Adipose tissue (tissue), 3 donors: ENCODE data around the gene SLC24A3. TPM values are rescaled to one million over a fixed set of nuclear protein-coding genes. Genes with fewer than 3 reads are reported as not detected.
"Not testable (repeated sequence)": the region's sequence is repeated elsewhere in the genome, so short reads cannot be mapped to it uniquely, and the experiment has no call there.

Source experiments
- H3K27ac ChIP-seq: one replicate; pipeline ENCODE4 v1.5.1; 2013; ENCODE audit warnings: low read depth, low read length
- WGBS, 3 donors: extraction: QIAGEN DNeasy Blood & Tissue Kit; methylation state at CpG; one replicate each; pipeline ENCODE4 v1.1.7; 2013; 5-methylcytosine and 5-hydroxymethylcytosine counted together
- polyA plus RNA-seq, 3 donors: library from polyadenylated mRNA; stranded (reverse); fragments of 200-250 nt; gene quantifications; one replicate each; pipeline ENCODE4 v1.2.3, GENCODE V29; 2013
- donor health status: healthy with polysubstance abuse.
- donor health status: Bipolar disorder and iron deficiency.
- donor health status: healthy.

The SLC24A3 gene
- polyA plus RNA-seq, 3 donors: 0.86 to 11.5 (median 6.5) TPM

DNA sequence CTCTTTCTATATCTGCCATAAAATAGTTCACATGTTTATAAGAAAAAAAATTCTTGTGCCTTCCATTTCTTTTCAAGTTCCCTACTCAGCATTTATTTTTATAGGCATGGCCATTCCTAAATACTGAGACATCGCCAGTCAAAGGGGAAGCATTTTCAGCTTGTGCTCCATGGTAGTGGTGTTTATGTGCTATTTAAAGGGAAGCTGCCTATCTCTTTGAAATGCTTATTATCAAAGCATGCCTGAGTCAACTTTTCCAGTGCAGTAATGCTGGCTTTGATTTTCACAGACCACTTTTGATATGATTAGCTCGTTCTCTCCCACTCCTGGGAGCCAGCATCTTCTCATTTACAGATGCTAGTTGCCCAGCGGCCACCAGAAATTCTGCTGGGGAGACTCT lies 421.5 kb downstream of the SLC24A3 start:
- no peak overlapping the region for H3K27ac ChIP-seq
- 69 to 75% (median 73%) methylated on average over 3 of the region's 3 CpGs for WGBS, 3 donors

DNA sequence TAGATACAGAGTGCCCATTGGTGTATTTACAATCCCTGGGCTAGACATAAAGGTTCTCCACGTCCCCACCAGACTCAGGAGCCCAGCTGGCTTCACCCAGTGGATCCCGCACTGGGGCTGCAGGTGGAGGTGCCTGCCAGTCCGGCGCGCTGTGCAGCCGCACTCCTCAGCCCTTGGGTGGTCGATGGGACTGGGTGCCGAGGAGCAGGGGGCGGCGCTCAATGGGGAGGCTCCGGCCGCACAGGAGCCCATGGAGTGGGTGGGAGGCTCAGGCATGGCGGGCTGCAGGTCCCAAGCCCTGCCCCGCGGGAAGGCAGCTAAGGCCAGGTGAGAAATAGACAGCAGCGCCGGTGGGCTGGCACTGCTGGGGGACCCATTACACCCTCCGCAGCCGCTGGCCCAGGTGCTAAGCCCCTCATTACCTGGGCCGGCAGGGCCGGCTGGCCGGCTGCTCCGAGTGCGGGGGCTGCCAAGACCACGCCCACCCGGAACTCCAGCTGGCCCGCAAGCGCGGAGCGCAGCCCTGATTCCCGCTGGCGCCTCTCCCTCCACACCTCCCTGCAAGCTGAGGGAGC lies 427.1 kb downstream of the SLC24A3 start:
- not testable (repeated sequence) for H3K27ac ChIP-seq
- 95 to 97% (median 97%) methylated on average over 30 to 32 of the region's 32 CpGs for WGBS, 3 donors

DNA sequence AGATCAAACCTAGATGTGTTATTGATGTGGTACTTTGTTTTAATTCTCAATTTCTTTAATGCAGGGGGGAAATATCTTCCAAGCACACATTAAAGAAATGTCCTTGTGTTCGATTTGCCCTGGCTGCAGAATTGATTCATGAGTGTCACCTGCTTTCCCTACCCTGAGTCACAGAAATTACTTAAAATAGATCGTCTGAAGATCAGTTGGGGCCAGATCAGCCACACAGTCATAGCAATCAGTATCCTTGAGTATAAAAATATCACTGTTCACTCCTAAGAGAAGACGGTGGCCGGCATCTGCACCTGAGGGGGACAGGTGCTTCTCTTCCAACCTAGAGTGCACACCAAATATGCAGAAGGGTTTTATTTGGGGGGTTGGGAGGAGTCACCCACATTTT lies 430.4 kb downstream of the SLC24A3 start:
- WGBS, 3 donors: 44 to 88% (median 85%) methylated on average over 4 of the region's 4 CpGs
- H3K27ac ChIP-seq: no peak overlapping the region

DNA sequence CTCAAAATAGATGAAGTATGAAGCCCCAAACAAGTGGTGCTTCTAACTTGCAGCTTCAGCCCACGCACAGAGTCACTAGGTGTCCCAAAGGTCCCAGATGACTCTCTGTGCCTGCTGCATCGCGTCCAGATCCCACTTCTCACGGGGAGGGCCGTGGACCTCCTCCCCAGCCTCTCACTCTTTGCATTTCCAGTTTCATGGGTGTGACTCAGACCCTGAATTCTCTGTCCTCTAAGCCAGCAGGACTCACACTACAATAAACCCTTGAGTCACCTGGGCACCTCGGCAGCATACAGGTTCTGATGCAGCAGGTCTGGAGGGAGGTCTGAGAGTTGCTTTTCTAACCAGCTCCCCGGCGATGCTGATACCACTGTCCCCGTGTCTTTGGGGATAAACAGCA lies 431.6 kb downstream of the SLC24A3 start:
- 64 to 70% (median 65%) methylated on average over 9 of the region's 9 CpGs for WGBS, 3 donors
- H3K27ac ChIP-seq: no peak overlapping the region

DNA sequence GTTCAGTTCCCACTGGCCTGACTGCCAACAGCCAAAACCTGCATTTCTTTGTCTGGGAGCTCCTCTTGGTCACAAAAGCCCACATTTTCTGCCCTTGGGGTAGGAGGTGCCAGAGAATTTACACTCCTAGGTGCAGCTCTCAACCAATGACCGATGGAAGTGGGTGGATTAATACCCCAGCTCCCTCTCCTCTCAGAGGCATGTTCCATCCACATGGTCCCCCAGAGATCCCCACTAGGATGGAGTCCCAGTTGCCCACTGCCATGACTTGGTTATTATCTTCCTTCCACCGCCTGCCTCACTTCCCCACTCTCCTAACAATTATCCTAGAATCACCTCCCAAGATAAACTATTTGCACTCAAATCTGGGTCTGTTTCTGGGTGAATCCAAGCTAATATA lies 434.5 kb downstream of the SLC24A3 start:
- no peak overlapping the region for H3K27ac ChIP-seq
- 88 to 97% (median 88%) methylated on average over 2 of the region's 2 CpGs for WGBS, 3 donors

DNA sequence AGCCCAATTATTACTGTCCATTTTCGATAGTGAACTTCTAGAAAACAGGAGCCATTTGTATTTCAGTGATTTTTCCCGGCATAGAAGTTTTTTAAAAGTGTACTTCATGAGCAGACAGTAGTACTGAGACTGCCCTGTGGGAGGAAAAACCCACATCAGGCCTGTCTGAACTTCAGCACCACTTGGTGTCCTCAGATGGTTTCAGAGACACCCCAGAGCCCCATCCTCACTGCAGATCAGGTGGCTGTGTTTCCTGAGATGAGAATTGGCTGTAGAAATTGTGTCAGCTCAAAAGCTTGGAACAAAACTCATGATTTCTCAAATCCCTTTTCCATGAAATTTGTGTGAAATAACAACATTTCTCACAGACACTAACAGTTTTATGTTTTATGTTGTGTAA lies 435.6 kb downstream of the SLC24A3 start:
- WGBS, 3 donors: 90 to 93% (median 90%) methylated on average over 2 of the region's 2 CpGs
- no peak overlapping the region for H3K27ac ChIP-seq

DNA sequence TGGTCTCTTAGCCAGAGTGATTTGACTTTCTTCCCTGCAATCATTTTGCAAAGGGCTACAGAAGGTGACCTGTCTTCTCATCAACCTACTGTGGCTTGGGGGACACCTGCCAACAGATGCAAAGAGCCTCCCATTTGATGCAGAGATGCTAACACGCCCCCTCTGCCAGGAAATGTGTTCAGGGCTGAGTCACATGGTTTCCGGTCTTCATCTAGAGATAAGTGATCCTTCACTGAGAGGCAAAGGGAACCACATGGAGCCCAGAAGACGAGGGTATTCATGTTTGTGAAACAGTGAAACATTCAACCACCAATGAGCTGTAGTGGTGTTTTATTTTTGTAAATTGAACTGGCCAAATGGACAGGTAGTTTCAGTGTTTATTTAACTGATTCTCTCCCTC lies 436.6 kb downstream of the SLC24A3 start:
- no peak overlapping the region for H3K27ac ChIP-seq
- WGBS, 3 donors: 62 to 75% (median 71%) methylated on average over 3 of the region's 3 CpGs

DNA sequence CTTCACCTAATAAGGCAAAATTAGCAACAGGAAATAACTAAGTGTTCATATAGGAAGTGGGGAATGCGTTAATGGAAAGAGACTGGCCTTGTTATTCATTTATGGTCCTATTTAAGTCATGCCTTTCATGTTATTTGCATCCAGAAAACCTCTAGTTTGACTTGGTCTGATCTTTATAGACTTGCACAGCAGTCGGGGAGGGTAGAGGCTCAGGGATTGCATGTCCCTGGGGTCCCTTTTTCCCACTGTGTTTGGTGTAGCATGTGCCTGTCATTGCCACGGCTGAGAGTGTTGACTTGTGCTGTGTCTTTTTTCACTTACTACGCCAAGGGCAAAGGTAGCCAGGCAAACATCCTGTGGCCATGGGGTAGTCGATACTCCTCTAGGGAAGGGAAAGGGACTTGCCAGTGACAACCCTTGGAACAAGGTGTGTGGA lies 440.2 kb downstream of the SLC24A3 start:
- H3K27ac ChIP-seq: no peak overlapping the region
- 45 to 75% (median 71%) methylated on average over 5 of the region's 5 CpGs for whole genome bisulfite sequencing, 3 donors

DNA sequence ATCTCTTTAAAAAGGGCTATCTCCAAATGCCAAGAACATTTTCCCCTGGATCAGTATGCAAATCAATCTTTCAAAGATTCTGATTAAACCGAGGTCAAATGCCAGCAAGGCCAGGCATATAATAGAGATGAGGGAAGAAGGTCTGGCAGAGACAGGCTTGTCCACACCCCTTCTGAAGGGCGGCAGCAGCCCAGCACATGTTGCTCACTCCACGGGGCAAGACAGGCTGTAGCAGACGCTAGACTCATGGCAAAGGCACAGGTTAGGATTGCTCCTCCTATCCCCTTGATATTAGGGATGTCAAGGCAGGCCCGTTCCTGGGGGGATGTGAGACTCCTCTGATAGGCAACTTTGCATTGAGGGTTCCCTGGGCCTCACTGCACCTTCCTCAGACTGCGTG lies 440.9 kb downstream of the SLC24A3 start:
- WGBS, 3 donors: 65 to 81% (median 77%) methylated on average over 6 of the region's 6 CpGs
- no peak overlapping the region for H3K27ac ChIP-seq

DNA sequence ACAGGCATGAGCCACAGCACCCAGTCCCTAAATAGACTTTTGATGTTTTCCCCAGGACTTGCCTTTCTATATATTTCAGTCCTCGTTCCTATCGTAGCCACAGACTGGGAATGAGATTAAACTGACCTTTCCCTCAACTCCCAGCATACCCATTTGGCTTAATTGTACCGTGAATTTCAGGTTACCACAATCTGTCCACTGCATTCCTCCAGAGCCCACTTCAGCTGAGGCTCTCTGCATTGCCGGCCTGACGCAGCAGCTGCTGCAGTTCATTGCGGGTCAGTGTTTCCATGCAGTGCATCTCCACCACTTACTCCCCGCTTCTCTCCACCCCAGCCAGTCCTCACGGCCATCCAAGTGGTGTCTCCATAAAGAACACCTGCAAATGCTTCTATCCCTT lies 442.5 kb downstream of the SLC24A3 start:
- WGBS, 3 donors: 91 to 95% (median 95%) methylated on average over 8 of the region's 8 CpGs
- no peak overlapping the region for H3K27ac ChIP-seq

DNA sequence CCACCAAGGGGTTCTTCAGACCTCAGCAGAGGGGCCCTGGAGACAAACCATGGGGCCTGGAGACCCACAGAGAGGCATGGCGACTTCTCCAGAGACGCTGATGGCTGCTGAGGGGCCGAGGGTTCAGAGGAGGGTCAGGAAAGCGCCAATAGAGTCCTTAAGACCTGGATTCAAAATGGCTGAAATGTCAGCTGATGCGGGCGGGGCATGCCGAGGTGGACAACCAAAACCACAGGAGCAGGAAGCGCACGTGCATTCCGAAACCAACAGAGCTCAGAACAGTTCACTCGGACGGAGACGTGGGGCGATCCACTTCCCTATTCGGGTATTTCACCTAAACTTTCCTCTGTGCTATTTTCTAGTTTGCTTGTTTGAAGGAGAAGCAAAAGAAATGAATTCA lies 445.7 kb downstream of the SLC24A3 start:
- H3K27ac ChIP-seq: no peak overlapping the region
- 53 to 81% (median 75%) methylated on average over 15 of the region's 15 CpGs for WGBS, 3 donors

DNA sequence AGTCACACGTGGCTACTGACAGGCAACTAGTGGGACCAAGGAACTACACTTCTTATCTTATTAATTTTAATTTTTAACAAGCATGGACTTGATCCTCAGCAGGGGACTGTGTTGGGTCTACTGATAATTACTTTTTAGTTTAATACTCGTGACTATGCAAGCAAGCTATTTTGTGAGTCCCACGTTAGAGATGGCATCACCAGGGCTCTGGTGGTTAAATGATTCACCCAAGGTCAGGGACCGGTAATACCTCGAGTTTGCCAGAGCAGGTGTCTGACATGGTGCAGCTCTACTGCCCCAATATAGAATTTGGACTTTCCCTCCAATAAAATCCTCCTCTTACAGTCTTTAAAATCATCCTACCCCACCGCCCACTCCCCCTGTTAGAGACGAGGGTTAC lies 447.0 kb downstream of the SLC24A3 start:
- H3K27ac ChIP-seq: no peak overlapping the region
- WGBS, 3 donors: 53 to 82% (median 81%) methylated on average over 7 of the region's 7 CpGs

DNA sequence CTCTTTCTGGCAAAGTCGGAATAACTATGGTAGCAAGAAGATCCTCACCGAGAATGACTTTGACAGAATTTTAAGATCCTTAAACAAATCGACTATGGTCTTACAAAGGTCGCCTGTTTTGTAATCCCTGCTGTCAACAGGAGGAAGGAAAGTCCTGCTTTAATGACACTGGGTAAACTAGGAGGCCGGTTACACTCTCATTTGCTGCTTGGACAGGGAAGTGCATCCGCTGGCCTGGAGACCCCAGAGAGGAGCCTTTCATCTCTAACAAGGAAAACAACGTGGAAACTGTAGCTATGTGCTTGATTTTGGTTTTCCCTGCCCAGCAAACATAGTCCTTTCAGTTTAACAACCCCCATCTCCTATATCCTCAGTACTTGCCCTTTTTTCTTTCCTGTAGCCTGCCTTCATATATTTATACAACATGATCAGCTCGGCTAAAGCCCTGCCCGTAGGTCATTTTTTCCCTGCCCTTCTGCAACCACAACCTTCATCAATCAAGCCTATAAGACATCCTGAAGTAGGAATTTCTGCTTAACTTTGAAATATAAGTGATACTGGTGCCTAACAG lies 448.5 kb downstream of the SLC24A3 start:
- 51 to 65% (median 64%) methylated on average over 9 of the region's 9 CpGs for WGBS, 3 donors
- H3K27ac ChIP-seq: no peak overlapping the region

DNA sequence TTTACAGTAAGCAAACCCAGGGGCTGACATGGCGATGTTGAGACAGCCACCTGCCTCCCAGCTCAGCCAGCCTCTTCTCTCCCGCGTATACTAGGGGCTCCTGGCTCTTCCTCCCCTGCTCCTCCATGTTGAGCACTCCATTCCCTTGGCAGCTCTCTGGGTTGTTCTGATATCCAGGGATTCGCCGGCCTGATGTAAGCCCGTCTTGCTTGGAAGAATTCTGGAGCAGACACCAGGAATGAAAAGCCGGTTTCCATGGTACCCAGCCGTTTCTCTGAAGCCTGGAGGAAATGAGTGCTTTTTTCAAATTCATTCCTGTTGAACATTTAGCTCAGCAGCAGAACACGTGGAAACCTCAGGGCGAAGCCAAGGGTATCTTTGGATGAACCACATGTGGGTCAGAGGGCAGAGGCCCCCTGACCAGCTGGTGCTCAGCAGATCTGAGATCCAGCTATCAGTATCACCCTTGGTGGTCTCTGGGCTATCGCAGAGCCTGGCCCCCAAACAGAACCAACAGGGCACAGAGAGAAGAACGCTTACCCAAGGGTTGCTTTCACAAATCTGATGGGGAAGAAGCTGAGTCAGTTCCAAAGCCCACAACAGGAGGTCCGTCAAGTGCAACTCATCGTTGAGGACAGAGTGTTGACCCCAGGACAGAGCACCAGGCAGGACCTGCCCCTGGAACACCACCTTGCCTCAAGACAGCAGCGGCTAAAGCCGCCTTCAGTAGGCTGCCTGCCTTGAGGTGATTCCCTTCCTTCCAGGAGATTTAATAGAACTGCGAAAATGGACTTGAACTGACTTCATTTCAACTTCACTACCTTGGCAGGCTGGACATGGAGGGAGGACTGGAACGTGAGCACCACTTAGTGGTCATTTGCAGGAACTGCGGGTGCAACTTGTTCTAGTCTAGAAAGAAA lies 449.5 kb downstream of the SLC24A3 start:
- 43 to 47% (median 43%) methylated on average over 19 of the region's 19 CpGs for WGBS, 3 donors
- H3K27ac ChIP-seq: no peak overlapping the region

DNA sequence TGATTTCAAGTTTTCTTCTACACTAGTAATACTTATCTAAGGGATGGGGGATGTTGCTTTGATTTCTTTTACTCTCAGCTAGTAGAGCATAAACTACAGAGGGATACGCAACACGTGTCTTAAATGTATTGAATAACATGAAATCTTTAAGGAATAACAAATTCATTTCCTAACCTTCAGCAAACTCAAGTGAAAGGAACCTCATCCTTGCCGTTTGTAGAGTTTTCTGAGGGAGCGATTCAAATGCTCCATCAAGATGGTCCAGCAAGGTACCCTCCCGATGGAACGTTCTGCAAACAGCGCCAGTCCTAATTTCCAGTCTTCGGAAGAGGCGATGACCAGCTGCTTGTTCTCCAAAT lies 450.2 kb downstream of the SLC24A3 start:
- 50 to 60% (median 54%) methylated on average over 9 of the region's 9 CpGs for WGBS, 3 donors
- H3K27ac ChIP-seq: no peak overlapping the region

DNA sequence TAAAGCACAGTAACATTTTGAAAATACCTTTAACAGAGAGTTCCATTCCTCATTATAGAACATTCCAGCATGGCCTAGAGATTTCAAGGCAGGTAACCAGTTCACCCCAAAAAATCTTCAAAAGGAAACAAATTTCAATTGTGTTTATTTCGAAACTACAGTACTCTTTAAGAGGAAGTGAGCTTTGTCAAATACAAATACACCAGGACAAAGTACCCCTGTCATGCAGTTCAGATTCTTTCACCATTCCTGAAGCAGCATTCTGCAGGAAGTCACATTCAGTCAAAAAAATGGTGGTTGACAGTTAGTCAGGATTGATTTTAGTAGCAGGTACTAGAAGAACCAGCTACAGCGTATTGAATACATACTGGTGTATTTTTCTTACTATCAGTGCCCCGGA lies 456.0 kb downstream of the SLC24A3 start:
- WGBS, 3 donors: 83 to 87% (median 86%) methylated on average over 3 of the region's 3 CpGs
- no peak overlapping the region for H3K27ac ChIP-seq

DNA sequence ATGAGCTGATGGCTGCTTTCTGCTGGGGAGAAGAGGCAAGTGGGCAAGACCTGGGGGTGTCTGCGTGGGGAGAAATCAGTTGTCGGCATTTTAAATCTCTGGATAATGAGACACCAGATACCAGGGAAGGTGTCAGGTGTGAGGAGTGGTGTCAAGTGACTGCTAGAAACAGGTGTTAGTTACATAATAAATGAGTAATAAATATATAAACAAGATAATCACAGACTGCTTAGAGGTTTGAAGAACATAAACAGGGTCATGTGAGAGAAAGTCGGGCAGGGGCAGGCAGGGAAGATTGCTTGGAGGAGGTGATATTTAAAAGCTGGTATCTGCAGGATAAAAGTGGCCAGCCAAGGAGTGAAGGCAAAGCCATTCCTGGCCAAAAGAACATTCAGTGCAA lies 458.4 kb downstream of the SLC24A3 start:
- 39 to 76% (median 72%) methylated on average over 3 of the region's 3 CpGs for WGBS, 3 donors
- no peak overlapping the region for H3K27ac ChIP-seq

DNA sequence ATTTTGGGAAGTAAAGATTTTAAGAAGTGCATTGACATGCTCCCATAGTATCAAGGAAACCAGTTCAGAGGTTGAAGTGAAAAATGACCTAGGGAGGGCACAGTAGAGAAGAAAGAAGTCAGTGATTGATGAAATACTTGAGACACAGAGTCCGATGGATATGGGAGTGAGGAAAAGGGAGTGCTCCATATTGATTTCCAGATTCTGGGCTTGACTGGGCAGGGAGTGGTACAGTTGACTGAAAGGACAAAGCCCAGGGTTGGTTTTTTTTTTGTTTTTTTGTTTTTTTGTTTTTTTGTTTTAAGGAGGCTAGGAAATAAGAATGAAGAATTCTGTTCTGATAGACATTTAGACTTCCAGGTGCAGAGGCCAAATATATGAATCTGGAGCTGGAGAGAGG lies 458.9 kb downstream of the SLC24A3 start:
- no peak overlapping the region for H3K27ac ChIP-seq
- WGBS, 3 donors: 60 to 83% (median 60%) methylated on average over 1 of the region's 1 CpG

DNA sequence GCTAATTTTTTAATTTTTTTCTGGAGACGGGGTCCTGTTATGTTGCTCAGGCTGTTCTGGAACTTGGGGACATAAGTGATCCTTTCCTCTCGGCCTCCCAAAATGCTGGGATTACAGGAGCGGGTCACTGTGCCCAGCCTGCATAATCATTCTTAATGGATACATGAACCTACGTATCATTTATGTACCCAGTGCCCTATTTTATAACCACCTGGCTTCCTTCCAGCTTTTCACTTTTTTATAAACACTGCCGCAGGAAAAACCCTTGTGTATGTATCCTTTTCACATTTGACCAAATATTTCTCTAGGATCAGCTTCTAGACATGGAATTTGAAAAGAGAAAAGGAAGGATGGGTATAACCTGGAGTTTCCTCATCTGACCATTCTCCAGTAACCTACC lies 460.1 kb downstream of the SLC24A3 start:
- H3K27ac ChIP-seq: no peak overlapping the region
- WGBS, 3 donors: 66 to 82% (median 74%) methylated on average over 5 of the region's 5 CpGs

DNA sequence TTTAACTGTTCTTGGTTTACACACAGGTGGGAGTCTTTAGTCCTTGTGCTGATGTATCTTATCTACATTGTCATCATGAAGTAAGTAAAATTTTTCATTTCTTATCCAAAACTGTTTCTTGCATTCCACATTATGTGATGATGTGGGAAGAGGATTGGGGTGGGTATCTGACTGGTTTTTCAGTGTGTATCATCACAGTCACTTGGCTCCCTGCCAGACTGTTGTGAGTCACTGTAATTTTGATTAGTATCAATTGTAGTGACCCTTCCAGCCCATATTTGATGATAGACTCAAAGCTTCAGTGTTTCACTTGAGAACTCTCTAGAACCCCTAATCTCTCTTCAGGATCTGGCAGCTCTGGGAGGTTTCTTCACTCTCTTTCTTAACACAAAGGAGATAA lies 461.1 kb downstream of the SLC24A3 start:
- no peak overlapping the region for H3K27ac ChIP-seq
